Transverse colon (tissue), 4 donors: Measurements from ENCODE around the gene CPA5. TPM values are rescaled to one million over a fixed set of nuclear protein-coding genes. Genes with fewer than 3 reads are reported as not detected.

ENCODE experiments used
- DNase-seq: peaks from one replicate; pipeline ENCODE4 v3.0.0-alpha.2; 2019
- H3K27ac ChIP-seq, 4 donors: fragments of 200-600 bp; sonication (generic); 2 replicates each; pipeline ENCODE4 v1.5.1; 2016 to 2018; ENCODE audit warnings: inconsistent platforms in 4 of 4
- H3K27me3 ChIP-seq: fragments of 200-600 bp; sonication (generic); 2 replicates; pipeline ENCODE4 v1.5.1; 2017; ENCODE audit warnings: inconsistent platforms
- H3K36me3 ChIP-seq, 4 donors: fragments of 200-600 bp; sonication (generic); 2 replicates each; pipeline ENCODE4 v1.5.1; 2017 to 2019; ENCODE audit warnings: inconsistent platforms in 4 of 4
- H3K4me1 ChIP-seq, 4 donors: fragments of 200-600 bp; sonication (generic); 2 replicates each; pipeline ENCODE4 v1.5.1; 2017 to 2020; ENCODE audit warnings: inconsistent platforms in 4 of 4
- H3K4me3 ChIP-seq, 4 donors: fragments of 200-600 bp; sonication (generic); 1 replicate in 1 of 4; 2 replicates in 3 of 4; pipeline versions ENCODE4 v1.5.1 to v1.6.1; 2017 to 2019; ENCODE audit warnings: inconsistent platforms in 4 of 4
- H3K9me3 ChIP-seq, 2 donors: fragments of 200-600 bp; sonication (generic); 2 replicates each; pipeline ENCODE4 v1.5.1; 2017 to 2019; ENCODE audit warnings: inconsistent platforms in 2 of 2
- EP300 ChIP-seq: sonication (generic); formaldehyde crosslinking; IDR thresholded peaks from one replicate; pipeline ENCODE4 v1.6.1; 2017; ENCODE audit warnings: antibody characterized with exemption, low read depth
- POLR2A ChIP-seq: fragments of 450-650 bp; IDR thresholded peaks from one replicate; pipeline ENCODE4 v1.6.1; 2016; ENCODE audit warnings: antibody characterized with exemption, mild to moderate bottlenecking, moderate library complexity
- POLR2AphosphoS5 ChIP-seq, 3 donors: sonication (generic); formaldehyde crosslinking; IDR thresholded peaks; one replicate each; pipeline ENCODE4 v1.6.1; 2016; ENCODE audit warnings: antibody characterized with exemption in 3 of 3
- WGBS, 2 donors: methylation state at CpG; one replicate each; pipeline ENCODE4 v1.1.5; 2018; ENCODE audit warnings: low coverage in 1 of 2; 5-methylcytosine and 5-hydroxymethylcytosine counted together
- in situ Hi-C, 4 donors: fragments of 200-750 bp; cut with MboI; loops; one replicate each; pipeline versions ENCODE4 v1.15.0 to v1.15.1; 2017; ENCODE audit warnings: low sequenced_read_pairs in 3 of 4, low pct_ligation_motif_present in 1 of 4, low pct_unique_long_range_greater_than_20kb in 1 of 4
- intact Hi-C: fragments of 100-400 bp; cut with DNase I; formaldehyde crosslinking; loops from one replicate; pipeline ENCODE4 v1.15.1; 2023; ENCODE audit warnings: low total_unique reads
- total RNA-seq, 4 donors: library from RNA; depleted of rRNA; stranded (reverse); fragments of >200 nt; gene quantifications; one replicate each; pipeline ENCODE4 v1.1.0, GENCODE V29; 2016
- TF ChIP-seq, protein P1 (sequence below), 5 experiments: fragments of 200-600 bp in 3 of 5; fragments of 450-650 bp in 2 of 5; sonication (generic) in 3 of 5; IDR thresholded peaks; 1 replicate in 2 of 5; 2 replicates in 3 of 5; pipeline ENCODE4 v1.5.1; 2016 to 2017; ENCODE audit warnings: antibody characterized with exemption in 5 of 5, inconsistent platforms in 3 of 5, mild to moderate bottlenecking in 2 of 5, moderate library complexity in 1 of 5

CPA5 gene
- total RNA-seq, 4 donors from 2014 or later: not detected

DNA sequence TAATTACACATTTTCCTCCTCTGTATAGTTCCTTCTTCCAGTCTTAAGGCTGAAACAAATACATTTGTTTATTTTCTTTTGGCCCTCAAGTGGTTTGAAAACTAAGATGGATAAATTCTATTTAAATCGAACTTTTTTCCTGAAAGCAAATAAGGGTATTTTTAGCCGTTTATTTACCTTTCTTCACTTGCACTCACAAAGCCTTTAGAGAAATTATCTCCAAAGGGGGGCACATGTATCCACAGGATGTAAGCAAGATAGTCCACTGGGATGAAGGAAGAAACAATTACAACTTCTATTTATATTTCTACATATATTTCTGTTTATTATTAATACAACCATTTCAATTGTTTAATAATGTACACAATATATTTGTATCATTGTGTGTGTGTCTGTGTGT, 41.5 kb upstream of the CPA5 start:
- intact Hi-C loops (no loop called here), in situ Hi-C loops (no loop called here)
- 58 to 71% methylated on average over 2 of the region's 2 CpGs for WGBS, 2 donors
- no peaks in the 10 kb centered on the region for H3K27me3 ChIP-seq
- no peak overlapping the region for H3K27ac ChIP-seq
- no peak for DNase-seq
- no peak for TF ChIP-seq POLR2AphosphoS5 (IDR thresholded peaks at IDR 0.05)
- TF ChIP-seq, protein P1, sequence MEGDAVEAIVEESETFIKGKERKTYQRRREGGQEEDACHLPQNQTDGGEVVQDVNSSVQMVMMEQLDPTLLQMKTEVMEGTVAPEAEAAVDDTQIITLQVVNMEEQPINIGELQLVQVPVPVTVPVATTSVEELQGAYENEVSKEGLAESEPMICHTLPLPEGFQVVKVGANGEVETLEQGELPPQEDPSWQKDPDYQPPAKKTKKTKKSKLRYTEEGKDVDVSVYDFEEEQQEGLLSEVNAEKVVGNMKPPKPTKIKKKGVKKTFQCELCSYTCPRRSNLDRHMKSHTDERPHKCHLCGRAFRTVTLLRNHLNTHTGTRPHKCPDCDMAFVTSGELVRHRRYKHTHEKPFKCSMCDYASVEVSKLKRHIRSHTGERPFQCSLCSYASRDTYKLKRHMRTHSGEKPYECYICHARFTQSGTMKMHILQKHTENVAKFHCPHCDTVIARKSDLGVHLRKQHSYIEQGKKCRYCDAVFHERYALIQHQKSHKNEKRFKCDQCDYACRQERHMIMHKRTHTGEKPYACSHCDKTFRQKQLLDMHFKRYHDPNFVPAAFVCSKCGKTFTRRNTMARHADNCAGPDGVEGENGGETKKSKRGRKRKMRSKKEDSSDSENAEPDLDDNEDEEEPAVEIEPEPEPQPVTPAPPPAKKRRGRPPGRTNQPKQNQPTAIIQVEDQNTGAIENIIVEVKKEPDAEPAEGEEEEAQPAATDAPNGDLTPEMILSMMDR (IDR thresholded peaks at IDR 0.05): no peak
- TF ChIP-seq EP300: no peak
- no peak for TF ChIP-seq POLR2A
- no peak overlapping the region for H3K4me3 ChIP-seq
- no peaks in the 10 kb centered on the region for H3K4me1 ChIP-seq
- no peaks in the 10 kb centered on the region for H3K9me3 ChIP-seq
- no peaks in the 10 kb centered on the region for H3K36me3 ChIP-seq

DNA sequence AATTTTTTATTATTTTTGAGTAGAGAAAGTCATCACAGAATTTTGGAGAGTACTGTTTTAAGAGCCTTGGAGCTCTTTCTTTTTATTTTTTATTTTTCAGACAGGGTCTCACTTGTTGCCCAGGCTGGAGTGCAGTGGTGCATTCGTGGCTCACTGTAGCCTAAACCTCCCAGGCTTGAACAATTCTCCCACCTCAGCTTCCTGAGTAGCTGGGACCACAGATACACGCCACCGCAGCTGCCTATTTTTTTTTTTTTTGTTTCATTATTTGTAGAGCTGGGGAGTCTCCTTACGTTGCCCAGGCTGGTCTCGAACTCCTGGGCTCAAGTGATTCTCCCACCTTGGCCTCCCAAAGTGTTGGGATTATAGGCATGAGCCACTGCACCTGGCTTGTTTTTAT, 41.1 kb upstream of the CPA5 start:
- in situ Hi-C loops (no loop called here), intact Hi-C loops (no loop called here)
- Histone ChIP-seq H3K36me3 (no peaks in the 10 kb centered on the region), H3K27me3 (no peaks in the 10 kb centered on the region), H3K4me3 (no peak overlapping the region), H3K9me3 (no peaks in the 10 kb centered on the region), H3K27ac (no peak overlapping the region), H3K4me1 (no peaks in the 10 kb centered on the region)
- DNase-seq: no peak
- WGBS, 2 donors: 60 to 61% methylated on average over 1 to 5 of the region's 5 CpGs
- TF ChIP-seq EP300 (no peak), POLR2A (no peak), POLR2AphosphoS5 (IDR thresholded peaks at IDR 0.05) (no peak)
- TF ChIP-seq, protein P1 (IDR thresholded peaks at IDR 0.05): no peak

DNA sequence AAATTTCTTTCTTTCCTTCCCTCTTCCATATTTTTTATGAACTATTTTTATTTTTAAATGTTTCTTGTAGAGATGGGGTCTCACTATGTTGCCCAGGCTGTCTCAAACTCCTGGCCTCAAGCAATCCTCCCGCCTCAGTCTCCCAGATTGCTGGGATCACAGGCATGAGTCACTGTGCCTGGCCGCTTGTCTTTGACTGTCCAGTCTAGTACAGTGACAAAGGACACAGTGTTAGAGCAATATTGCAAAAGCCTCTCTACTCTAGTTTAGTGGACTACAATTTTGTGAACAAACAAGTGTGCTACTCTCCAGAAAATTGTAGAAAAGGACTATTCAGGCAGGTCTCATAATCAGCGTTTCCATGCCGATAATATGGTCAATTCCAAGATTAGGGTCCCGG, 40.6 kb upstream of the CPA5 start:
- in situ Hi-C loops (no loop called here), intact Hi-C loops (no loop called here)
- Histone ChIP-seq H3K27ac (no peak overlapping the region), H3K4me3 (no peak overlapping the region), H3K36me3 (no peaks in the 10 kb centered on the region), H3K4me1 (no peaks in the 10 kb centered on the region), H3K9me3 (no peaks in the 10 kb centered on the region), H3K27me3 (no peaks in the 10 kb centered on the region)
- TF ChIP-seq POLR2AphosphoS5 (IDR thresholded peaks at IDR 0.05) (no peak), EP300 (no peak), POLR2A (no peak)
- TF ChIP-seq, protein P1 (IDR thresholded peaks at IDR 0.05): no peak
- 91 to 98% methylated on average over 5 of the region's 5 CpGs for WGBS, 2 donors
- DNase-seq: no peak

DNA sequence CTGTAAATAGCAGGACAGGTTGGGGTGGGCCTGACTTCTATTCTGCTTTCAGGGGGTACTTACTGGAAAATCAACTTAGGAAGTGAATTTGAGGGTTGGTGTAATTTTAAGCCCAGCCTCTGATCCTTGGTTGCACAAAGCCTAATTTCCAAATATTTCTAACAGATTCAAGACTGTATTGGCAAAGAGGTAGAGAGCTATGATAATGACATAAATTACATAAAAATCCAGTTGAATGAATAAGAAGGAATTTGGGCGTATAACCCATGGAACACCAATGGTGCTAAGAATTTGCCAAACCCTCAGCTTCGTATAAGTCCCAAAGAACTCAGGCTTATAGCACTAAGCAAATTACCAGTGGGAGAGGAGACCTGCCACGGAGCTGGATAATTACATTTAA, 39.7 kb upstream of the CPA5 start:
- no peaks in the 10 kb centered on the region for H3K4me1 ChIP-seq
- no peak overlapping the region for H3K4me3 ChIP-seq
- no peak for DNase-seq
- in situ Hi-C loops: no loop called here
- H3K36me3 ChIP-seq: no peaks in the 10 kb centered on the region
- H3K27me3 ChIP-seq: no peaks in the 10 kb centered on the region
- H3K27ac ChIP-seq: no peak overlapping the region
- intact Hi-C loops: no loop called here
- H3K9me3 ChIP-seq: no peaks in the 10 kb centered on the region
- WGBS, 2 donors: 73 to 95% methylated on average over 2 to 3 of the region's 3 CpGs
- TF ChIP-seq EP300 (no peak), POLR2A (no peak), POLR2AphosphoS5 (IDR thresholded peaks at IDR 0.05) (no peak)
- TF ChIP-seq, protein P1 (IDR thresholded peaks at IDR 0.05): no peak
